ENCODE results near the gene ACOT8.

- TF ChIP-seq CTCF (IDR thresholded peaks at IDR 0.05) (no peak), POLR2A (IDR thresholded peaks at IDR 0.05) (no peak)
Observed at GRCh38 chr20:45873409-45874103, 16.4 kb upstream of the ACOT8 start.
